GM21723 (cell line): ENCODE results near the gene DCTN1.

Experiments used
- ATAC-seq: cut with Tn5 transposase; IDR thresholded peaks from one replicate; pipeline ENCODE4 v1.9.1; 2021; ENCODE audit warnings: mild to moderate bottlenecking, moderate library complexity; ENCODE audit not compliant: unreplicated experiment

Gene DCTN1

GRCh38 chr2:74327627-74328026, 52.5 kb downstream of the DCTN1 start:
- ATAC-seq = no peak

- no peak for ATAC-seq
These were observed 52.9 kb downstream of the DCTN1 start for GRCh38 chr2:74327199-74327598.

- ATAC-seq = no peak
These were observed 54.3 kb downstream of the DCTN1 start for GRCh38 chr2:74325815-74326214.

- no peak for ATAC-seq
These were observed 58.4 kb downstream of the DCTN1 start for GRCh38 chr2:74321737-74322136.

- no peak for ATAC-seq
These were observed 62.4 kb downstream of the DCTN1 start for GRCh38 chr2:74317701-74318100.

- ATAC-seq = no peak
These were observed 63.4 kb downstream of the DCTN1 start for GRCh38 chr2:74316627-74317295.

- ATAC-seq = no peak
These were observed 66.0 kb downstream of the DCTN1 start for GRCh38 chr2:74314107-74314506.

GRCh38 chr2:74313497-74313896, 66.6 kb downstream of the DCTN1 start:
- no peak for ATAC-seq

- no peak for ATAC-seq
These were observed 67.2 kb downstream of the DCTN1 start for GRCh38 chr2:74312913-74313312.
